ENCODE data around the gene FAM89A. TPM values are rescaled to one million over a fixed set of nuclear protein-coding genes. Genes with fewer than 3 reads are reported as not detected.

Gene FAM89A
- polyA plus RNA-seq, 1 of the 3 experiments (the other 2 are of a cell fraction) = 2.7 TPM

- Histone ChIP-seq H3K36me3 (replicated peaks in 1 of 2; ENCODE audit: control insufficient read depth in 1 of 2, insufficient read depth in 2 of 2, low read length in 1 of 2) (peaks cover 6 to 18% of the 10 kb centered on the region in 2 experiments), H3K27ac (ENCODE audit: low read depth in 2 of 2, low read length in 1 of 2) (no peak overlapping the region), H3K4me3 (ENCODE audit: low read depth in 2 of 2, low read length in 1 of 2) (peak overlapping the region; percentile 85 to 92), H3K9ac (no peak overlapping the region; the same call in 1 of the 2 replicates), H3K9me3 (no peaks in the 10 kb centered on the region), H3K4me2 (peak overlapping the region; percentile 80), H3K79me2 (ENCODE audit: insufficient read depth) (peaks cover 48% of the 10 kb centered on the region), H3K4me1 (ENCODE audit: control insufficient read depth in 1 of 2, insufficient read depth in 2 of 2, low read depth in 1 of 2, low read length in 1 of 2) (peaks cover 0 to 13% of the 10 kb centered on the region in 2 experiments; a peak in 2 of 4 replicates), H2AFZ (ENCODE audit: low read depth) (peak overlapping the region; percentile 67; the same call in 1 of the 2 replicates), H3K9me2 (no peaks in the 10 kb centered on the region), H4K20me1 (ENCODE audit: insufficient read depth) (no peaks in the 10 kb centered on the region), H3K27me3 (ENCODE audit: insufficient read depth) (no peaks in the 10 kb centered on the region), H3F3A (replicated peaks; ENCODE audit: insufficient read depth) (peaks cover 5% of the 10 kb centered on the region)
- DNase-seq = no peak
- ChIA-PET POLR2A (no interaction called here), CTCF (interaction anchor here (1.4 kb wide), 2 partner anchors 14 to 230 kb away, joined by 3 to 4 read pairs; no protein-coding TSS in a partner anchor)
- no peak for TF ChIP-seq RXRA (IDR thresholded peaks at IDR 0.05; ENCODE audit: borderline replicate concordance, low read depth)
- no peak for TF ChIP-seq NFIC (IDR thresholded peaks at IDR 0.05; ENCODE audit: borderline replicate concordance)
- TF ChIP-seq USF1 (IDR thresholded peaks at IDR 0.05; ENCODE audit: borderline replicate concordance, low read depth) = no peak
- WGBS (ENCODE audit: low lambda C conversion rate) = 87% methylated on average over 14 of the region's 14 CpGs
These were observed 63.0 kb downstream of the FAM89A start for GRCh38 chr1:230976825-230977747.

- H2AFZ ChIP-seq (ENCODE audit: low read depth) = no peak overlapping the region
- WGBS (ENCODE audit: low lambda C conversion rate) = 94% methylated on average over 4 of the region's 4 CpGs
- H3K4me2 ChIP-seq = no peak overlapping the region
- peaks cover 0 to 13% of the 10 kb centered on the region in 2 experiments; a peak in 2 of 4 replicates for H3K4me1 ChIP-seq (ENCODE audit: control insufficient read depth in 1 of 2, insufficient read depth in 2 of 2, low read depth in 1 of 2, low read length in 1 of 2)
- H3K79me2 ChIP-seq (ENCODE audit: insufficient read depth) = peaks cover 43% of the 10 kb centered on the region
- H3K27me3 ChIP-seq (ENCODE audit: insufficient read depth) = no peaks in the 10 kb centered on the region
- no peak overlapping the region for H3K4me3 ChIP-seq (ENCODE audit: low read depth in 2 of 2, low read length in 1 of 2)
- no peaks in the 10 kb centered on the region for H4K20me1 ChIP-seq (ENCODE audit: insufficient read depth)
- H3K9ac ChIP-seq = no peak overlapping the region
- POLR2A ChIA-PET = no interaction called here
- TF ChIP-seq CHD2 (IDR thresholded peaks at IDR 0.05; ENCODE audit: low read length, partially characterized antibody) = no peak
- TF ChIP-seq IRF3 (IDR thresholded peaks at IDR 0.05; ENCODE audit: low read depth, low read length) = no peak
- TF ChIP-seq REST (IDR thresholded peaks at IDR 0.05; ENCODE audit: low read depth, low read length) = no peak
- TF ChIP-seq RCOR1 (IDR thresholded peaks at IDR 0.05; ENCODE audit: low read length) = no peak
- TF ChIP-seq GATA2 (CRISPR knock-in tag; IDR thresholded peaks at IDR 0.05) = no peak
- no peak for TF ChIP-seq RXRA (IDR thresholded peaks at IDR 0.05; ENCODE audit: borderline replicate concordance, low read depth)
- peaks cover 6 to 10% of the 10 kb centered on the region in 2 experiments for H3K36me3 ChIP-seq (replicated peaks in 1 of 2; ENCODE audit: control insufficient read depth in 1 of 2, insufficient read depth in 2 of 2, low read length in 1 of 2)
- no peaks in the 10 kb centered on the region for H3K9me3 ChIP-seq
- CTCF ChIA-PET = interaction anchor here (1.4 kb wide), 1 partner anchor 231 kb away, joined by 3 read pairs; no protein-coding TSS in a partner anchor
- no peak overlapping the region for H3K27ac ChIP-seq (ENCODE audit: low read depth in 2 of 2, low read length in 1 of 2)
- no peaks in the 10 kb centered on the region for H3K9me2 ChIP-seq
- H3F3A ChIP-seq (replicated peaks; ENCODE audit: insufficient read depth) = peaks cover 5% of the 10 kb centered on the region
- no peak for DNase-seq
These were observed 63.7 kb downstream of the FAM89A start for GRCh38 chr1:230976360-230976759.
